GM20000 (cell line): ENCODE measurements around the gene ITGB1BP1.

Source experiments
- DNase-seq: peaks from one replicate; pipeline ENCODE4 v3.0.0; 2012; ENCODE audit warnings: low spot score
- TF ChIP-seq, protein P1 (sequence below): IDR thresholded peaks from 2 replicates; pipeline ENCODE4 v1.5.1; 2012; ENCODE audit warnings: mild to moderate bottlenecking, control low read depth; ENCODE audit errors: extremely low read depth, missing control alignments

Gene ITGB1BP1

DNA sequence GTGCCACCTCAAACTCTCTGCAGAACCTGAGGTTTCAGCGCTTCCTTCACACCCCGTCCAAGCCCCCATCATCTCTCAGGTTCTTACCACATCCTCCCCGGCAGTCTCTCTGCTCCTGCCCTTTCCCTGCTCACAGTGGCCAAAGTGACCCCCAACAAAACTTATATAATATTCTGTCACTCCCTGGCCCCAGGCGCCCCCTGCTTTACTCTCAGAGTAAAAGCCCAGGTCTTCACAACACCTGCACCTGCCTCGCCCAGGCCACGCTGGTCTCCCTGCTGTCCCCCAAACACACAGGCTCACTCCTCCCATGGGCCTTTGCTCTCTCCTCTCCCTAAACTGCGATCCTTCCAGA is 6.4 kb downstream of the ITGB1BP1 start:
- TF ChIP-seq, protein P1, sequence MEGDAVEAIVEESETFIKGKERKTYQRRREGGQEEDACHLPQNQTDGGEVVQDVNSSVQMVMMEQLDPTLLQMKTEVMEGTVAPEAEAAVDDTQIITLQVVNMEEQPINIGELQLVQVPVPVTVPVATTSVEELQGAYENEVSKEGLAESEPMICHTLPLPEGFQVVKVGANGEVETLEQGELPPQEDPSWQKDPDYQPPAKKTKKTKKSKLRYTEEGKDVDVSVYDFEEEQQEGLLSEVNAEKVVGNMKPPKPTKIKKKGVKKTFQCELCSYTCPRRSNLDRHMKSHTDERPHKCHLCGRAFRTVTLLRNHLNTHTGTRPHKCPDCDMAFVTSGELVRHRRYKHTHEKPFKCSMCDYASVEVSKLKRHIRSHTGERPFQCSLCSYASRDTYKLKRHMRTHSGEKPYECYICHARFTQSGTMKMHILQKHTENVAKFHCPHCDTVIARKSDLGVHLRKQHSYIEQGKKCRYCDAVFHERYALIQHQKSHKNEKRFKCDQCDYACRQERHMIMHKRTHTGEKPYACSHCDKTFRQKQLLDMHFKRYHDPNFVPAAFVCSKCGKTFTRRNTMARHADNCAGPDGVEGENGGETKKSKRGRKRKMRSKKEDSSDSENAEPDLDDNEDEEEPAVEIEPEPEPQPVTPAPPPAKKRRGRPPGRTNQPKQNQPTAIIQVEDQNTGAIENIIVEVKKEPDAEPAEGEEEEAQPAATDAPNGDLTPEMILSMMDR: no peak
- no peak for DNase-seq

DNA sequence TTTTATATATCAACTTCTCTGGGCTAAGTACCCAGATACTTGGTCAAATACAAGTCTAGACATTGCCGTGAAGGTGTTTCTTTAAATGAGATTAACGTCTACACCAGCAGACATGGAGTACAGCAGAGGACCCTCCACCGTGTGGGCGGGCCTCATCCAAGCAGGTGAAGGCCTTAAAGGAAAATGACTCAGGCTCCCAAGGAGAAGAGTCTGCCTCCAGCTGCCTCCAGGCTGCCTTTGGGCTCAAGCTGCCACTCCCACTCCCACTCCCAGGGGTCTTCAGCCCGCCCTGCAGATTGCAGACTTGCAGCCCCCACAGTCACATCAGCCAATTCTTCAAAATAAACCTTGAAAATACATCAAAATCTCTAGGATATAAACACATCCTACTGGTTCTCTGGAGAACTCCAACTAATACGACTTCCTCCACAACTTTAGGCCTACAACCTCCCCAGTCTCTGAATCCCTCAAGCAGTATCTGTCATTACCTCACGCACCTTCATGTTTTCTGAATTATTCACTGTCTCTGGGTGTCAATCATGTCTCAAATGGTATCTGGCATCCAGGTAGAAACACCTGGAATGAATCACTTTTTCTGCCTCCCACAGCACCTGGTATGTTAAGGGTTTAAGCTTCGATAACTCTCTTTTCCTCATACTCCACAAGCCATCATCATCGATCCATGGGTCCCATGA is 6.9 kb downstream of the ITGB1BP1 start:
- DNase-seq: no peak
- TF ChIP-seq, protein P1: no peak

DNA sequence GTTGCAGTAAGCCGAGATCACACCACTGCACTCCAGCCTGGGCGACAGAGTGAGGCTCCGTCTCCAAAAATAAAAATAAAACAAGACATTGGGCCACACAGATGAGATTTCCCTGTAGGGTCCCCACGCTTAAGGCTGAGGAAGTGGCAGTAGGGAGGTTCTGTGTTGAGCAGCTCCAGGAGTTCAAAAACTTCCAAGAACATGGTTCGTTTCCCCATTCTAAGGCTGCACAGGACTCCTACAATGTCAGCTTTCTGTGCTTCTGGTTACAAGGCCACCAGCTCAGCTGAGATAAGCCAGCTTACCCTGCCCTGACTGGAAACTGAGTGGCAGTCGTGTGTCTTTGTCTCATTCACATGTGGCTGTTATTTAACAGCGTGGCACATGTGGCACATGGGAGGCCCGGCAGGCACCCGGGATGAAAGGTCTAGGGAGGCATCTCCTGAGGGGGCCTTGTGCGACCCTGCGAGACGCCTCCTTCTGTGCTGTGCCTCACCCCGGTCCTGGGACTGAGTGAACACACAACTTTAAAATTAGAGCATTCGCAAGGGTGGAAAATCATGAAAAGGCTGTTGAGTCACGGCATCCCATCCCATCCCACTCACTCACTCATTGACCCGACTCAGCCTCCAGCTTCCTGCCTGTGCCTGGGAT is 7.7 kb downstream of the ITGB1BP1 start:
- no peak for DNase-seq
- TF ChIP-seq, protein P1: no peak

DNA sequence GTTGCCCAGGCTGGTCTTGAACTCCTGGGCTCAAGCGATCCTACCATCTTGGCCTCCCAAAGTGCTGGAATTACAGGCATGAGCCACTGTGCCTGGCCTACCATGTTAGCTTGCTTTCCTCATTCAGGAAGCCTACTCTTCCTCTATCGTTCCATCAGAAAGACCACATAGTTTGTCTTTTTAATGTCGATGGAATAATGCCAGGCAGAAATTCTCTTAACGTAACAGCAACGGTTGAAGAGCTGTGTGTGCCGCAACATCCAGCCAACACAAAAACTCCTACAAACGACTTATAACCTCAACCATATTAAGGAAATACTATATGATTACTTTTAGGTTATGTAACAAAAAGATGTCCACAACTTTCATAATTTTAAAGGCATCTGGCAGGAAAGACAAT is 10.5 kb downstream of the ITGB1BP1 start:
- DNase-seq: no peak
- TF ChIP-seq, protein P1: no peak

DNA sequence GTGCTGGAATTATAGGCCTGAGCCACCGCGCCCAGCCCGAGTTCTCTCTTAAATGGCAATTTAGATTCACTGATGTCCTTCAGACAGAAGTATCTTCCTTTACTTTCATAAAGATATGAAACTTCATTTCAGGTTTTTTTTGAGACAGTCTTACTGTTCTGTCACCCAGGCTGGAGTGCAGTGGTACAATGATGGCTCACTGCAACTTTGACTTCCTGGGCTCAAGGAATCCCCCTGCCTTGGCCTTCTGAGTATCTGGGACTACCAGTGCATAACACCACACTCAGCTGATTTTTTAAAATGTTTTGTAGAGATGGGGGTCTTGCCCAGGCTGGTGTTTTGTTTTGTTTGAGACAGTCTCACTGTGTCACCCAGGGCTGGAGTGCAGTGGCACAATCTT is 13.2 kb downstream of the ITGB1BP1 start:
- no peak for DNase-seq
- TF ChIP-seq, protein P1: no peak

DNA sequence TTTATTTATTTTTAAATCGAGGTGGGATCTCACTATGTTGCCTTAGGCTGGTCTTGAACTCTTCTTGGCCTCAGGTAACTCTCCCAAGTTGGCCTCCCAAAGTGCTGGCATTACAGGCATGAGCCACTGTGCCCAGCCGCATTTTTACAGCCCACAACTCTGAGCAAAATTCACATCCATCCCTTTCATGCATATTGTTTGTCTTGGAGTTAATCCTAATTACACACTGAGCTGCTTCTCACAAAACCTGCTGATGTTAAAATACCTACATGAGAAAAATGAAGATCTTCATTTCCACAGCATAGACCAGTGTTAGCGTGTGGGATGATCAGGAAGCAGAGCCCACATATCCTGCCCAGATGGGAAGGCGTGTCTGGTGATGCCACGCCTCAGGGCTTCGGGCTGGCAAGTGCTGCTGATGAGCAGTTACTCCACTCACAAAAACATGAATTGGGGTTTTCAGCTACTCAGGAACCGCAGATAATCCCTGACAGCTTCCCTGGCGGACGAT is 14.6 kb downstream of the ITGB1BP1 start:
- DNase-seq: no peak
- TF ChIP-seq, protein P1: no peak

DNA sequence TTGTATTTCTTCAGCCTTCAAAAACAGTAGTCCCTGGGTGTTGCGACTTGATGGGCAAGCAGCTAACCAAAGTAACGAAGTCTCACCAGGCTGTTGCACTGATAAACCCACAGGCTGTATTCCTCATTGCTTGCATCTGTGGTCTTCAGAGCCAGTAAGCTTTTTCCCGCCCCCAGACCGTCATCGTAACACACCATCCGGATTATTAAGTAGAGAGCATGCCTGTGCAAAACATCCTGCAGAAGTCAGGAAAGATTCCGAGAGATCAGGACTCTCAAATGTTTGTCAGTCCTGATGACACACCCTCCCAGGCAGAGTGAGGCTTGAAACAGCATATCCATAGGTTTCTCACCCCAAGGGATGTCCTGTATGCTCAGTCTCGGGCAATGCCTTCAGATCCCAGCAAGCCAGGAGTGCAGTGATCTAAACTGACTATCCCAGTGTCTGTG is 15.9 kb downstream of the ITGB1BP1 start:
- TF ChIP-seq, protein P1: no peak
- DNase-seq: no peak
